Measurements from ENCODE around the gene CCND3. TPM values are rescaled to one million over a fixed set of nuclear protein-coding genes. Genes with fewer than 3 reads are reported as not detected.

CCND3 gene
- total and polyA plus RNA-seq, 10 of the 15 experiments (the other 5 are each of a cell fraction or from before 2014, with no cell fraction given) = 6.0 to 86.4 (median 31.5) TPM

DNA sequence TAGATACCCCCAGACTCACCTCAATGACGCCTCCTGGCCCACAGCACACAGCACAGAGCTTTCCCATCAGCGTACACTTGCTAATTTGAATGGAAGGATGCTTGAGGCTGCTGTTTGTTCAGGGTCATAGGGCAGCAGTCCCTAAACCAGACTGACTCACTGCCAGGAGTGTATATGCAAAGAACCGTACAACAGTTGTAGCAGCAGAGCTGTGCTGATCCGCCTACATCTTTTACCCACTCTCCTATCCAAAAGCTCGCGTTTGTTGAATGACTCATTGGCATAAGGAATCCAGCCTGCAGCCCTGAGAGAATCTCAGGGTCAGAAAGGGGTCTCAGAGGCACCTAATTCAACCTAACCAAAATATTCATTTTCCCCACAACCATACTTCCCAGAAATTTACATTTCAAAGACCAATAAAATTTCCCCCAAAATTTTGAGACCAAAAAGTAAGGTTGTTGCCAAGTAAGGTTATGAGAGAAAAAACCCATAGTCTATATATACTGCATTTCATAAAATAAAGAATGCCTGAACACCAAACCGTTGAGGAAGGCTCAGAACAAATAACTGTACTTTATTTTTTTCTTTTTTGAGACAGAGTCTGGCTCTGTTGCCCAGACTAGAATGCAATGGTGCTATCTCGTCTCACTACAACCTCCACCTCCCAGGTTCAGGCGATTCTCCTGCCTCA is 35.3 kb upstream of the CCND3 start:
- no peak for DNase-seq (ENCODE audit: low read depth, low spot score)
- 26% methylated on average over 9 of the region's 9 CpGs for WGBS (ENCODE audit: insufficient coverage, insufficient replicate concordance, low lambda C conversion rate, missing lambda C conversion rate)
- TF ChIP-seq MTA3 (IDR thresholded peaks at IDR 0.05; ENCODE audit: borderline replicate concordance, low read length) (no peak), LARP7 (IDR thresholded peaks at IDR 0.05) (no peak), ZZZ3 (IDR thresholded peaks at IDR 0.05; ENCODE audit: control insufficient read depth, insufficient read length, low read depth) (no peak), MEF2A (IDR thresholded peaks at IDR 0.05; ENCODE audit: insufficient read depth, low read depth, low read length) (no peak), MYC (IDR thresholded peaks at IDR 0.05; ENCODE audit: insufficient read depth, insufficient read length, insufficient replicate concordance, low read length, severe bottlenecking) (no peak), GATAD2B (conservative IDR thresholded peaks at IDR 0.05; ENCODE audit: low read depth) (no peak), CREB1 (IDR thresholded peaks at IDR 0.05; ENCODE audit: low read depth) (no peak), CHD1 (IDR thresholded peaks at IDR 0.05; ENCODE audit: low read depth, low read length) (no peak), HDGF (IDR thresholded peaks at IDR 0.05) (no peak), PAX5 (IDR thresholded peaks at IDR 0.05; ENCODE audit: borderline replicate concordance, low read depth, low read length) (no peak), ZNF592 (IDR thresholded peaks at IDR 0.05) (no peak), RBBP5 (conservative IDR thresholded peaks at IDR 0.05) (no peak), CUX1 (IDR thresholded peaks at IDR 0.05; ENCODE audit: insufficient replicate concordance, low read depth, low read length) (no peak), ZNF217 (IDR thresholded peaks at IDR 0.05) (no peak), MAX (IDR thresholded peaks at IDR 0.05; ENCODE audit: low read depth, low read length) (no peak)

More for the DNA sequence above, 35.3 kb upstream of the CCND3 start:
- Histone ChIP-seq H3K9ac (ENCODE audit: control insufficient read depth, insufficient read depth, low read length) (no peak overlapping the region), H3K36me3 (ENCODE audit: control insufficient read depth in 2 of 2, insufficient read depth in 2 of 2, low read length in 1 of 2) (no peaks in the 10 kb centered on the region), H3K4me1 (ENCODE audit: control insufficient read depth, insufficient read depth, low read length) (peaks cover 4% of the 10 kb centered on the region; the same call in 1 of the 2 replicates), H4K20me1 (ENCODE audit: control insufficient read depth, insufficient read depth) (no peaks in the 10 kb centered on the region), H3K27me3 (replicated peaks in 1 of 2; ENCODE audit: control insufficient read depth in 2 of 2, insufficient read depth in 2 of 2, low read length in 1 of 2) (no peaks in the 10 kb centered on the region), H3K9me3 (replicated peaks; ENCODE audit: control insufficient read depth, insufficient read depth, low read length) (no peaks in the 10 kb centered on the region; the same call in 2 of the 3 replicates), H3K27ac (ENCODE audit: control insufficient read depth, insufficient read depth) (no peak overlapping the region), H3K4me2 (ENCODE audit: control insufficient read depth, insufficient read depth) (no peak overlapping the region), H3K79me2 (ENCODE audit: control insufficient read depth, insufficient read depth, low read length) (no peaks in the 10 kb centered on the region), H2AFZ (ENCODE audit: control insufficient read depth, low read depth, low read length) (no peak overlapping the region; the same call in 1 of the 2 replicates), H3K4me3 (no peak overlapping the region)
- intact Hi-C loops (cut with micrococcal nuclease; ENCODE audit: unreplicated experiment) = no loop called here
- ChIA-PET RAD21 (ENCODE audit: unreplicated experiment) (no interaction called here), CTCF (interaction anchor here (1.2 to 1.5 kb wide), 2 partner anchors 9 to 39 kb away, joined by 3 read pairs; no protein-coding TSS in a partner anchor), SMC1A (ENCODE audit: uncharacterized antibody, unreplicated experiment) (interaction anchor here (1.1 to 2.0 kb wide), 2 partner anchors 10 to 13 kb away, joined by 3 to 7 read pairs; no protein-coding TSS in a partner anchor), POLR2A (interaction anchor here (0.5 kb wide), 1 partner anchor 23 kb away, joined by 8 read pairs; no protein-coding TSS in a partner anchor)
- peak; percentile 56 for FAIRE-seq
- BruUV-seq (replicated peaks) = no TSS peak
- ATAC-seq = no peak
- in situ Hi-C loops (cut with MboI) = no loop called here

All from GM12878 (cell line).